Astrocyte of the spinal cord (primary cell): Measurements from ENCODE around the gene PABPC1L.

Experiments used
- DNase-seq: peaks from one replicate; pipeline ENCODE4 v3.0.0; 2011; ENCODE audit warnings: low read depth, low spot score
- H3K4me3 ChIP-seq: 2 replicates; pipeline ENCODE4 v1.5.1; 2011; ENCODE audit warnings: low read depth, mild to moderate bottlenecking, low read length, moderate library complexity
- CTCF ChIP-seq: IDR thresholded peaks from 2 replicates; pipeline ENCODE4 v1.5.1; 2012; ENCODE audit warnings: low read depth, mild to moderate bottlenecking, low read length, inconsistent platforms
- in situ Hi-C: cut with HindIII; loops from 2 replicates; pipeline ENCODE4 v1.10.0; 2017; ENCODE audit warnings: low sequenced_read_pairs

Gene PABPC1L

GRCh38 chr20:44973053-44973452 lies 63.2 kb downstream of the PABPC1L start:
- in situ Hi-C loops = no loop called here

GRCh38 chr20:44976698-44977097 lies 66.8 kb downstream of the PABPC1L start:
- H3K4me3 ChIP-seq = no peak overlapping the region
- no peak for TF ChIP-seq CTCF
- DNase-seq = no peak
- in situ Hi-C loops = no loop called here

More at GRCh38 chr20:44973053-44973452, 63.2 kb downstream of the PABPC1L start:
- DNase-seq = peak; percentile 24
- no peak overlapping the region for H3K4me3 ChIP-seq
- no peak for TF ChIP-seq CTCF

- no peak for TF ChIP-seq CTCF
- H3K4me3 ChIP-seq = no peak overlapping the region
- DNase-seq = peak; percentile 13
- in situ Hi-C loops = no loop called here
These were observed 69.3 kb downstream of the PABPC1L start for GRCh38 chr20:44979090-44979621.

GRCh38 chr20:44981736-44982406 lies 72.0 kb downstream of the PABPC1L start:
- in situ Hi-C loops = no loop called here
- DNase-seq = no peak
- TF ChIP-seq CTCF = no peak
- H3K4me3 ChIP-seq = no peak overlapping the region

GRCh38 chr20:44983093-44983674 lies 73.3 kb downstream of the PABPC1L start:
- DNase-seq = no peak
- H3K4me3 ChIP-seq = no peak overlapping the region
- no peak for TF ChIP-seq CTCF
- in situ Hi-C loops = no loop called here

GRCh38 chr20:44988631-44989171 lies 78.8 kb downstream of the PABPC1L start:
- no peak for DNase-seq
- no peak for TF ChIP-seq CTCF
- in situ Hi-C loops = no loop called here
- H3K4me3 ChIP-seq = no peak overlapping the region
